DND-41 (cell line): Measurements from ENCODE around the gene ALDH1L2.

Experiments
- ATAC-seq: fragments of 200-7000 bp; cut with Tn5 transposase; 3 replicates; pipeline ENCODE4 v1.9.1; 2021; ENCODE audit warnings: low read depth; ENCODE audit not compliant: insufficient read depth
- DNase-seq: peaks from one replicate; pipeline ENCODE4 v3.0.0-alpha.2; 2020
- H2AFZ ChIP-seq: 2 replicates; pipeline ENCODE4 v1.6.0; 2012; ENCODE audit warnings: low read depth, low read length
- H3K27ac ChIP-seq: 2 replicates; pipeline ENCODE4 v1.5.1; 2012; ENCODE audit warnings: low read length, inconsistent platforms
- H3K27me3 ChIP-seq: fragments of 200-600 bp; sonication (generic); 2 replicates; pipeline ENCODE4 v1.6.0; 2012; ENCODE audit warnings: low read length, mild to moderate bottlenecking, inconsistent platforms; ENCODE audit not compliant: insufficient read depth, poor library complexity
- H3K36me3 ChIP-seq: 2 replicates; pipeline ENCODE4 v1.5.1; 2012; ENCODE audit warnings: low read length, inconsistent platforms; ENCODE audit not compliant: insufficient read depth
- H3K4me1 ChIP-seq: 2 replicates; pipeline ENCODE4 v1.5.1; 2012; ENCODE audit warnings: mild to moderate bottlenecking, low read length; ENCODE audit not compliant: insufficient read depth
- H3K4me2 ChIP-seq: 2 replicates; pipeline ENCODE4 v1.6.0; 2012; ENCODE audit warnings: mild to moderate bottlenecking, moderate library complexity, low read length, inconsistent platforms; ENCODE audit not compliant: insufficient read depth
- H3K4me3 ChIP-seq, 2 experiments: fragments of 200-600 bp in 1 of 2; shearing (Covaris generic) in 1 of 2; 2 replicates each; pipeline ENCODE4 v1.5.1; 2012 to 2016; ENCODE audit warnings: inconsistent platforms in 2 of 2, low read length in 2 of 2, mild to moderate bottlenecking in 2 of 2, low read depth in 1 of 2, moderate library complexity in 1 of 2
- H3K79me2 ChIP-seq: 2 replicates; pipeline ENCODE4 v1.6.0; 2012; ENCODE audit warnings: low read length, inconsistent platforms; ENCODE audit not compliant: insufficient read depth
- H3K9ac ChIP-seq: 2 replicates; pipeline ENCODE4 v1.6.0; 2012; ENCODE audit warnings: low read depth, mild to moderate bottlenecking, inconsistent platforms, low read length, moderate library complexity
- H3K9me3 ChIP-seq: 2 replicates; pipeline ENCODE4 v1.5.1; 2012; ENCODE audit warnings: low read length, moderate library complexity, mild to moderate bottlenecking, inconsistent platforms; ENCODE audit not compliant: insufficient read depth, severe bottlenecking
- H4K20me1 ChIP-seq: 2 replicates; pipeline ENCODE4 v1.6.0; 2012; ENCODE audit warnings: low read length; ENCODE audit not compliant: insufficient read depth
- CTCF ChIP-seq: IDR thresholded peaks from 2 replicates; pipeline ENCODE4 v1.5.1; 2012; ENCODE audit warnings: borderline replicate concordance, low read length, moderate library complexity, mild to moderate bottlenecking; ENCODE audit not compliant: poor library complexity, severe bottlenecking; ENCODE audit errors: extremely low read depth
- EZH2 ChIP-seq: IDR thresholded peaks from 3 replicates; pipeline ENCODE4 v1.6.1; 2012; ENCODE audit warnings: borderline replicate concordance, low read depth, mild to moderate bottlenecking, moderate library complexity, low read length, inconsistent platforms; ENCODE audit not compliant: severe bottlenecking

The ALDH1L2 gene

GRCh38 chr12:105057174-105057573 lies 27.1 kb downstream of the ALDH1L2 start:
- Histone ChIP-seq H3K27me3 (no peaks in the 10 kb centered on the region), H3K36me3 (no peaks in the 10 kb centered on the region), H3K27ac (no peak overlapping the region), H3K79me2 (no peaks in the 10 kb centered on the region), H4K20me1 (no peaks in the 10 kb centered on the region), H3K4me2 (no peak overlapping the region), H3K9me3 (peaks cover 2% of the 10 kb centered on the region), H3K9ac (no peak overlapping the region), H3K4me3 (no peak overlapping the region), H2AFZ (no peak overlapping the region), H3K4me1 (no peaks in the 10 kb centered on the region)
- no peak for TF ChIP-seq EZH2
- no peak for TF ChIP-seq CTCF
- DNase-seq, result no peak
- no peak for ATAC-seq

GRCh38 chr12:105053116-105053572 lies 31.1 kb downstream of the ALDH1L2 start:
- H3K36me3 ChIP-seq, result no peaks in the 10 kb centered on the region
- peak; percentile 92 for ATAC-seq
- H3K79me2 ChIP-seq, result no peaks in the 10 kb centered on the region

GRCh38 chr12:105051981-105052380 lies 32.3 kb downstream of the ALDH1L2 start:
- TF ChIP-seq EZH2, result no peak
- no peak for TF ChIP-seq CTCF
- Histone ChIP-seq H4K20me1 (no peaks in the 10 kb centered on the region), H3K9ac (no peak overlapping the region), H3K4me2 (no peak overlapping the region), H2AFZ (no peak overlapping the region), H3K9me3 (peaks cover under 1% of the 10 kb centered on the region), H3K79me2 (no peaks in the 10 kb centered on the region), H3K36me3 (no peaks in the 10 kb centered on the region), H3K27ac (no peak overlapping the region), H3K4me1 (no peaks in the 10 kb centered on the region), H3K4me3 (no peak overlapping the region), H3K27me3 (no peaks in the 10 kb centered on the region)
- no peak for DNase-seq
- ATAC-seq, result no peak

More at GRCh38 chr12:105053116-105053572, 31.1 kb downstream of the ALDH1L2 start:
- peak; percentile 78 for DNase-seq
- Histone ChIP-seq H3K4me3 (no peak overlapping the region), H4K20me1 (no peaks in the 10 kb centered on the region), H3K9ac (no peak overlapping the region), H2AFZ (no peak overlapping the region), H3K4me2 (no peak overlapping the region), H3K9me3 (peaks cover 2% of the 10 kb centered on the region), H3K4me1 (no peaks in the 10 kb centered on the region), H3K27ac (no peak overlapping the region), H3K27me3 (no peaks in the 10 kb centered on the region)
- TF ChIP-seq CTCF (peak; percentile 100), EZH2 (no peak)

DNA sequence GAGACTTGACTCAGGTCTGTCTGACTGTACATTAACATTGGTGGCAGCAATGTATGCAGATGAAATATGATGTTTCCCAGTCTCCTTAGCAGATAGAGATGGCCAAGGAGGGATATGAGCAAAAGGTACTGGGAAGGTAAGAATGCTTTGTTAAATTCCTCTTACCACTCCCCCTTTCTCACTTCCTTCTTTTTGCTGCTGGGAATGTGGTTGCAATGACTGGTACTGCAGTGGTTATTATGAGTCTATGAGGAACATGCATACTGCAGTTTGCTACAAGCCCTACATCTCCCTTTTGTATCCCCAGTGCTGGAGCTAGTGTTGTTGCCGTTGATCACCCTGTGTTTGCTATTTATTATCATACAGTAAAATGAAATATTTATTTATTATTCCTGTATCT lies 35.9 kb downstream of the ALDH1L2 start:
- Histone ChIP-seq H3K79me2 (no peaks in the 10 kb centered on the region), H3K4me1 (no peaks in the 10 kb centered on the region), H3K4me2 (no peak overlapping the region), H3K27me3 (no peaks in the 10 kb centered on the region), H3K27ac (no peak overlapping the region), H4K20me1 (no peaks in the 10 kb centered on the region), H3K4me3 (no peak overlapping the region), H3K9ac (no peak overlapping the region), H3K9me3 (no peaks in the 10 kb centered on the region), H3K36me3 (no peaks in the 10 kb centered on the region), H2AFZ (no peak overlapping the region)
- TF ChIP-seq EZH2, result no peak
- TF ChIP-seq CTCF, result no peak
- ATAC-seq, result no peak
- no peak for DNase-seq
